Activated CD8-positive, alpha-beta memory T cell treated with anti-CD3 and anti-CD28 coated beads, Interleukin-2, amount 50 U/mL, for 1 hour (primary cell): ENCODE data around the gene RHOC.

Experiments
- DNase-seq: peaks from one replicate; pipeline ENCODE4 v3.0.0-alpha.2; 2020; ENCODE audit errors: extremely low read depth

RHOC gene

GRCh38 chr1:112678605-112679004 lies 28.3 kb downstream of the RHOC start:
- DNase-seq = no peak

GRCh38 chr1:112677501-112677900 lies 29.4 kb downstream of the RHOC start:
- no peak for DNase-seq

- DNase-seq = no peak
Measured at GRCh38 chr1:112676543-112676942, 30.4 kb downstream of the RHOC start.

GRCh38 chr1:112675728-112676381 lies 31.1 kb downstream of the RHOC start:
- DNase-seq = no peak

- no peak for DNase-seq
Measured at GRCh38 chr1:112674986-112675727, 31.8 kb downstream of the RHOC start.

GRCh38 chr1:112674440-112674985 lies 32.4 kb downstream of the RHOC start, which contains the start of gene MOV10:
Gene MOV10 (plus strand): TSS chr1:112674659. CDS start chr1:112674913, 254 bp downstream.
- DNase-seq = no peak

GRCh38 chr1:112673592-112674439 lies 33.1 kb downstream of the RHOC start:
- DNase-seq = no peak

GRCh38 chr1:112672842-112673241 lies 34.1 kb downstream of the RHOC start:
- DNase-seq = no peak

- no peak for DNase-seq
Measured at GRCh38 chr1:112672009-112672408, 34.9 kb downstream of the RHOC start.

- DNase-seq = no peak
Measured at GRCh38 chr1:112666946-112667345, 40.0 kb downstream of the RHOC start.

- DNase-seq = no peak
Measured at GRCh38 chr1:112665857-112666256, 41.1 kb downstream of the RHOC start.

- DNase-seq = no peak
Measured at GRCh38 chr1:112651205-112651604, 55.7 kb downstream of the RHOC start.
